Vagina (tissue), 2 donors: ENCODE data around the gene IFNL3.

ENCODE experiments used
- POLR2A ChIP-seq, 2 donors: fragments of 450-650 bp; IDR thresholded peaks; one replicate each; pipeline ENCODE4 v1.6.1; 2017; ENCODE audit warnings: antibody characterized with exemption in 2 of 2, mild to moderate bottlenecking in 2 of 2, moderate library complexity in 2 of 2
- POLR2AphosphoS5 ChIP-seq, 2 donors: sonication (generic); formaldehyde crosslinking; IDR thresholded peaks; one replicate each; pipeline ENCODE4 v1.9.0; 2017; ENCODE audit warnings: antibody characterized with exemption in 2 of 2, mild to moderate bottlenecking in 2 of 2, low read depth in 1 of 2; ENCODE audit not compliant: insufficient read depth in 1 of 2
- TF ChIP-seq, protein P1 (sequence below), 3 experiments: fragments of 450-650 bp in 2 of 3; fragments of 200-600 bp in 1 of 3; sonication (generic) in 1 of 3; IDR thresholded peaks; one replicate each; pipeline ENCODE4 v1.5.1; 2017 to 2019; ENCODE audit warnings: antibody characterized with exemption in 3 of 3, mild to moderate bottlenecking in 2 of 3, moderate library complexity in 2 of 3

GRCh38 chr19:39193803-39194202 lies 51.0 kb downstream of the IFNL3 start:
- TF ChIP-seq, protein P1, sequence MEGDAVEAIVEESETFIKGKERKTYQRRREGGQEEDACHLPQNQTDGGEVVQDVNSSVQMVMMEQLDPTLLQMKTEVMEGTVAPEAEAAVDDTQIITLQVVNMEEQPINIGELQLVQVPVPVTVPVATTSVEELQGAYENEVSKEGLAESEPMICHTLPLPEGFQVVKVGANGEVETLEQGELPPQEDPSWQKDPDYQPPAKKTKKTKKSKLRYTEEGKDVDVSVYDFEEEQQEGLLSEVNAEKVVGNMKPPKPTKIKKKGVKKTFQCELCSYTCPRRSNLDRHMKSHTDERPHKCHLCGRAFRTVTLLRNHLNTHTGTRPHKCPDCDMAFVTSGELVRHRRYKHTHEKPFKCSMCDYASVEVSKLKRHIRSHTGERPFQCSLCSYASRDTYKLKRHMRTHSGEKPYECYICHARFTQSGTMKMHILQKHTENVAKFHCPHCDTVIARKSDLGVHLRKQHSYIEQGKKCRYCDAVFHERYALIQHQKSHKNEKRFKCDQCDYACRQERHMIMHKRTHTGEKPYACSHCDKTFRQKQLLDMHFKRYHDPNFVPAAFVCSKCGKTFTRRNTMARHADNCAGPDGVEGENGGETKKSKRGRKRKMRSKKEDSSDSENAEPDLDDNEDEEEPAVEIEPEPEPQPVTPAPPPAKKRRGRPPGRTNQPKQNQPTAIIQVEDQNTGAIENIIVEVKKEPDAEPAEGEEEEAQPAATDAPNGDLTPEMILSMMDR (IDR thresholded peaks at IDR 0.05): no peak
- TF ChIP-seq POLR2AphosphoS5 (IDR thresholded peaks at IDR 0.05; ENCODE audit: insufficient read depth in 1 of 2, low read depth in 1 of 2): no peak
- TF ChIP-seq POLR2A (IDR thresholded peaks at IDR 0.05): no peak
